ENCODE measurements around the gene GBA3. TPM values are rescaled to one million over a fixed set of nuclear protein-coding genes. Genes with fewer than 3 reads are reported as not detected.

GBA3 gene
- total and polyA plus RNA-seq, 2 of the 8 experiments (the other 6 are each of a cell fraction or from before 2014, with no cell fraction given), result not detected

- TF ChIP-seq ZNF274 (IDR thresholded peaks at IDR 0.05; ENCODE audit: borderline replicate concordance, extremely low read depth, low read length) (no peak), BACH1 (IDR thresholded peaks at IDR 0.05; ENCODE audit: low read length) (no peak), RAD21 (IDR thresholded peaks at IDR 0.05 in 1 of 2, conservative IDR thresholded peaks at IDR 0.05 in 1 of 2; ENCODE audit: low read depth in 2 of 2, low read length in 2 of 2) (no peak)
Observed at GRCh38 chr4:22721204-22721603, 28.5 kb downstream of the GBA3 start (continued).
